Activated CD8-positive, alpha-beta memory T cell treated with anti-CD3 and anti-CD28 coated beads, Interleukin-2, amount 10 ng/mL, durations not matched to agents 7 days and 5 days (primary cell): ENCODE results near the gene VTN. TPM values are rescaled to one million over a fixed set of nuclear protein-coding genes. Genes with fewer than 3 reads are reported as not detected.

Source experiments
- ATAC-seq: fragments of 150-1000 bp; cut with Tn5 transposase; one replicate; pipeline ENCODE4 v1.10.0; 2021; ENCODE audit warnings: moderate library complexity
- CTCF ChIA-PET: fragments of 350-600 bp; sonication (Branson Sonifier 250); formaldehyde crosslinking; loops from one replicate; lab custom pipeline; 2021; ENCODE audit warnings: antibody characterized with exemption; lab: Charles Lee
- DNase-seq: peaks from one replicate; pipeline ENCODE4 v3.0.0-alpha.2; 2020
- H3K27ac Mint-ChIP-seq: one replicate; pipeline ENCODE4 v1.8.0; 2021; ENCODE audit warnings: mild to moderate bottlenecking, mixed read lengths
- H3K27me3 Mint-ChIP-seq: one replicate; pipeline ENCODE4 v1.8.0; 2021; ENCODE audit warnings: mixed read lengths
- H3K36me3 Mint-ChIP-seq: one replicate; pipeline ENCODE4 v1.8.0; 2021; ENCODE audit warnings: mild to moderate bottlenecking, mixed read lengths
- H3K4me1 Mint-ChIP-seq: one replicate; pipeline ENCODE4 v1.8.0; 2021; ENCODE audit warnings: mixed read lengths
- H3K4me3 Mint-ChIP-seq: one replicate; pipeline ENCODE4 v1.8.0; 2021; ENCODE audit warnings: mild to moderate bottlenecking, moderate library complexity, mixed read lengths
- H3K9me3 Mint-ChIP-seq: one replicate; pipeline ENCODE4 v1.8.0; 2022; ENCODE audit warnings: low read depth, mixed read lengths
- total RNA-seq, 2 experiments: library from RNA; stranded (reverse); gene quantifications; one replicate each; pipeline ENCODE4 v1.2.3, GENCODE V29; 2021

Gene VTN
- total RNA-seq, 2 experiments from 2014 or later: 0.18 to 0.26 TPM

DNA sequence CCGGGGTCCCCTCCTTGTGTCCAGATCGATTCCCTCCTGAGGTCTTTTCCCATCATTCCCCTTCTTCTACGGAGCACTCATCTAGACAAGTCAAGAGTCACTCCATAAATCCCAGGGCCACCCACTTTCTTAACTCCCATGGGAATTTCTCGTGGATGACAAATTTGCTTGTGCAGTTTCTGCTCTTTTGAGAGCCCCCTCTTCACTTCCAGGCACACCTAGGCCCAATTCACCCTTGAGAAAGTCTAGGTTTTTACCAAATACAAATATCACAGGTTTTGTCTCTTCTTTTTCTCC lies 12.3 kb downstream of the VTN start:
- ATAC-seq: no peak
- H3K27ac Mint-ChIP-seq: peak overlapping the region; percentile 92

GRCh38 chr17:28357061-28357900 lies 12.8 kb downstream of the VTN start, which contains the start of gene POLDIP2:
Gene POLDIP2 (minus strand): TSS chr17:28357527. CDS start chr17:28357448, 79 bp downstream.
- peaks cover 35% of the 10 kb centered on the region for H3K36me3 Mint-ChIP-seq
- peak within 1 kb of the TSS; percentile 93 for H3K4me3 Mint-ChIP-seq
- H3K9me3 Mint-ChIP-seq: no peaks in the 10 kb centered on the region
- H3K27ac Mint-ChIP-seq: peak within 1 kb of the TSS; percentile 92
- ATAC-seq (peak; percentile 99), DNase-seq (peak; percentile 97)
- peaks cover 35% of the 10 kb centered on the region for H3K4me1 Mint-ChIP-seq
- CTCF ChIA-PET: interaction anchor here (0.6 to 2.6 kb wide), 13 partner anchors 9 to 464 kb away, joined by 3 to 17 read pairs (median 4); partner anchors contain the start of genes IFT20, LYRM9, TMEM97 and TNFAIP1
- H3K27me3 Mint-ChIP-seq: no peaks in the 10 kb centered on the region

More for the DNA sequence above, 12.3 kb downstream of the VTN start:
- peak overlapping the region; percentile 93 for H3K4me3 Mint-ChIP-seq
- no peaks in the 10 kb centered on the region for H3K9me3 Mint-ChIP-seq
- H3K4me1 Mint-ChIP-seq: peaks cover 35% of the 10 kb centered on the region
- peaks cover 34% of the 10 kb centered on the region for H3K36me3 Mint-ChIP-seq
- H3K27me3 Mint-ChIP-seq: no peaks in the 10 kb centered on the region
- CTCF ChIA-PET: interaction anchor here (0.7 to 2.6 kb wide), 11 partner anchors 9 to 211 kb away, joined by 3 to 17 read pairs (median 3); partner anchors contain the start of genes IFT20, TMEM97, TNFAIP1 and VTN
- no peak for DNase-seq

DNA sequence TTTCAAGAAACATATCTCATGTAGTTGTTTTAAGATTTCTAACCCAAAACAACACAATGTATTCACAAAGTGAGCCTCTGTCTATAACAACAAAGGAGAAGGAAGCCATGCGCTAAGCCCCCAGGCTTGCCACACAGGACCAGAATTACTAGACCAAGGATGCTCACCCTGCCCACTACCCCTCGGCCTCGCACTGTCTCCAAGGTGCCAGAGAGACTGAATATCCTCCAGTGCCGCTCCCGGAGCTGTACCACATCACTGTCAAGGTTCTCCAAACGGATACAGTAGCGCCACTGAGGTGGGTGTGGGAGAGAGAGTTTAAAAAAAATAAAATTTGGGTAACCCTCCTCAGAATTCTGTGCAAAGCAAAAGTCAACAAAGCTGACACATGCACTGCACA lies 19.8 kb downstream of the VTN start:
- peaks cover 55% of the 10 kb centered on the region for H3K36me3 Mint-ChIP-seq
- peaks cover 4% of the 10 kb centered on the region for H3K4me1 Mint-ChIP-seq
- no peaks in the 10 kb centered on the region for H3K27me3 Mint-ChIP-seq

GRCh38 chr17:28348979-28349378 lies 21.1 kb downstream of the VTN start:
- Mint-ChIP-seq H3K27me3 (no peaks in the 10 kb centered on the region), H3K9me3 (no peaks in the 10 kb centered on the region), H3K4me1 (no peaks in the 10 kb centered on the region), H3K4me3 (no peak overlapping the region), H3K36me3 (peaks cover 47% of the 10 kb centered on the region), H3K27ac (no peak overlapping the region)
- no peak for DNase-seq
- CTCF ChIA-PET: interaction anchor here (1.3 kb wide), 1 partner anchor 9 kb away, joined by 3 read pairs; the partner anchor contains the start of gene POLDIP2
- no peak for ATAC-seq

More for the DNA sequence above, 19.8 kb downstream of the VTN start:
- H3K4me3 Mint-ChIP-seq: no peak overlapping the region
- CTCF ChIA-PET: interaction anchor here (0.6 kb wide), 1 partner anchor 216 kb away, joined by 3 read pairs; no protein-coding TSS in a partner anchor
- H3K27ac Mint-ChIP-seq: no peak overlapping the region
- no peak for ATAC-seq
- no peak for DNase-seq
- no peaks in the 10 kb centered on the region for H3K9me3 Mint-ChIP-seq

DNA sequence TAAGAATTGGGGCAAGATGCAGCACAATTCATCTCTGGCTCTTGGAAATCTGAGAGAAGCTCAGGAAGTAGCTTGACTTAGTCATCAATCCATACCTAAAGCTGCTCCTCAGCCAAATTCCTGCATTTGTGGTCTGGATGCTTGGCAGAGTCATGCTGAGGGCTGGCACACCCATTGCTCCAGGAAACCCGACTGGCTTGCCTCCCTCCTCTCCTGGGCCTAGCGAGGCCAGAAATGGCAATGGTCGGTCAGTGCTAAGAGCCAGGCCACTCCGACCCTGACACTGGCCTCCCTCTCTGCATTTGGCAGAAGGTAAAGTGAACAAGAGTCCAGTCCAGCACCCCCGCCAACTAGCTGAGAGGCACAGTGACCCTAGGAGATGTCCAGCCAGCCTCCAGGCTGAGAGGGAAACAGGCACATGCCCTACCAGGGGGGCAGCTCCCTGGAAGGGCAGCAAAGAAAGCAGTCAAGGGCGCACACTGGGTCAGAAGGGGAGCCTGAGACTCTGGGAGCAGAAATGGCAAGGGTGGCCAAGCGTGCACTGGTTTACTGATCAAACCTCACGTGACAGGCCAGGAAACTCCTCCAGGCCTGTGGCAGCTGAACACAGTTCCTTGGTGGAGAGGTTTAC lies 22.7 kb downstream of the VTN start:
- DNase-seq (no peak), ATAC-seq (no peak)
- no peaks in the 10 kb centered on the region for H3K27me3 Mint-ChIP-seq
- H3K36me3 Mint-ChIP-seq: peaks cover 38% of the 10 kb centered on the region
- no peak overlapping the region for H3K27ac Mint-ChIP-seq
- no peaks in the 10 kb centered on the region for H3K9me3 Mint-ChIP-seq
- CTCF ChIA-PET: interaction anchor here (1.4 to 1.7 kb wide), 2 partner anchors 10 to 12 kb away, joined by 3 to 5 read pairs; partner anchors contain the start of genes IFT20, POLDIP2 and TNFAIP1
- no peak overlapping the region for H3K4me3 Mint-ChIP-seq
- no peaks in the 10 kb centered on the region for H3K4me1 Mint-ChIP-seq

- Mint-ChIP-seq H3K4me1 (no peaks in the 10 kb centered on the region), H3K9me3 (no peaks in the 10 kb centered on the region), H3K36me3 (peaks cover 37% of the 10 kb centered on the region), H3K27ac (no peak overlapping the region), H3K4me3 (no peak overlapping the region), H3K27me3 (no peaks in the 10 kb centered on the region)
- CTCF ChIA-PET: interaction anchor here (1.4 to 1.7 kb wide), 2 partner anchors 10 to 11 kb away, joined by 3 to 5 read pairs; partner anchors contain the start of genes IFT20, POLDIP2 and TNFAIP1
- ATAC-seq (no peak), DNase-seq (no peak)
Observed at GRCh38 chr17:28346746-28347246, 23.3 kb downstream of the VTN start.

DNA sequence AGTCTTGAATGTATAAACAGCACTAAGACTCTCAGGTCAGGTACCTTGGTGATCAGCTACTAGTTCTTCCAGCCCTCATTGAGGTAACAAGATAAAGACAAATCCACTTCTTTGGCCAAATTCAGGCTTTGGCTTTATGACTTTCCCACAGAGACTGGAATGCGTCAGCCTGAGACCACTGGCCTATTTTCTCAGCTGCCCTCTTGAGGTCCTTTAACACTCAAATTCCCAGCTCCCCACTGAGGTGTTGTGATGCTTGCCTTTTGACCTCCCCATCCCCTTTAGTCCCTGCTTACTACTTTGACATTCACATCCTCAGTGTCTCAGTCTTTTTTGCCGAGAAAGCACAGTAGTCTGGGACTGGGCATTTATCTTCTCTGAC lies 23.9 kb downstream of the VTN start:
- H3K4me3 Mint-ChIP-seq: no peak overlapping the region
- H3K27me3 Mint-ChIP-seq: no peaks in the 10 kb centered on the region
- no peaks in the 10 kb centered on the region for H3K4me1 Mint-ChIP-seq
- CTCF ChIA-PET: interaction anchor here (1.4 to 1.7 kb wide), 2 partner anchors 11 kb away, joined by 3 to 5 read pairs; partner anchors contain the start of genes IFT20, POLDIP2 and TNFAIP1
- DNase-seq (no peak), ATAC-seq (no peak)
- H3K27ac Mint-ChIP-seq: no peak overlapping the region
- peaks cover 34% of the 10 kb centered on the region for H3K36me3 Mint-ChIP-seq
- no peaks in the 10 kb centered on the region for H3K9me3 Mint-ChIP-seq

- Mint-ChIP-seq H3K4me1 (no peaks in the 10 kb centered on the region), H3K27me3 (no peaks in the 10 kb centered on the region), H3K4me3 (no peak overlapping the region), H3K27ac (no peak overlapping the region), H3K36me3 (peaks cover 34% of the 10 kb centered on the region), H3K9me3 (no peaks in the 10 kb centered on the region)
- CTCF ChIA-PET: interaction anchor here (1.1 to 1.7 kb wide), 3 partner anchors 10 to 12 kb away, joined by 3 to 5 read pairs (median 3); partner anchors contain the start of genes IFT20, POLDIP2 and TNFAIP1
- ATAC-seq (no peak), DNase-seq (no peak)
Observed at GRCh38 chr17:28345419-28346198, 24.5 kb downstream of the VTN start.

GRCh38 chr17:28344435-28344901 lies 25.6 kb downstream of the VTN start:
- peaks cover 30% of the 10 kb centered on the region for H3K36me3 Mint-ChIP-seq
- DNase-seq: no peak
- H3K27me3 Mint-ChIP-seq: no peaks in the 10 kb centered on the region
- ATAC-seq: no peak
- no peak overlapping the region for H3K4me3 Mint-ChIP-seq
- CTCF ChIA-PET: no interaction called here
- H3K9me3 Mint-ChIP-seq: no peaks in the 10 kb centered on the region
- H3K4me1 Mint-ChIP-seq: no peaks in the 10 kb centered on the region
- no peak overlapping the region for H3K27ac Mint-ChIP-seq

- ATAC-seq (no peak), DNase-seq (no peak)
- H3K9me3 Mint-ChIP-seq: no peaks in the 10 kb centered on the region
- CTCF ChIA-PET: no interaction called here
- no peak overlapping the region for H3K4me3 Mint-ChIP-seq
- no peaks in the 10 kb centered on the region for H3K27me3 Mint-ChIP-seq
- H3K36me3 Mint-ChIP-seq: peaks cover 29% of the 10 kb centered on the region
- no peak overlapping the region for H3K27ac Mint-ChIP-seq
- no peaks in the 10 kb centered on the region for H3K4me1 Mint-ChIP-seq
Observed at GRCh38 chr17:28344011-28344410, 26.1 kb downstream of the VTN start.

- H3K27ac Mint-ChIP-seq: no peak overlapping the region
- H3K9me3 Mint-ChIP-seq: no peaks in the 10 kb centered on the region
- no peaks in the 10 kb centered on the region for H3K27me3 Mint-ChIP-seq
- peaks cover 24% of the 10 kb centered on the region for H3K36me3 Mint-ChIP-seq
- ATAC-seq: no peak
- no peak for DNase-seq
- no peak overlapping the region for H3K4me3 Mint-ChIP-seq
- peaks cover under 1% of the 10 kb centered on the region for H3K4me1 Mint-ChIP-seq
- CTCF ChIA-PET: no interaction called here
Observed at GRCh38 chr17:28343491-28343932, 26.6 kb downstream of the VTN start.

DNA sequence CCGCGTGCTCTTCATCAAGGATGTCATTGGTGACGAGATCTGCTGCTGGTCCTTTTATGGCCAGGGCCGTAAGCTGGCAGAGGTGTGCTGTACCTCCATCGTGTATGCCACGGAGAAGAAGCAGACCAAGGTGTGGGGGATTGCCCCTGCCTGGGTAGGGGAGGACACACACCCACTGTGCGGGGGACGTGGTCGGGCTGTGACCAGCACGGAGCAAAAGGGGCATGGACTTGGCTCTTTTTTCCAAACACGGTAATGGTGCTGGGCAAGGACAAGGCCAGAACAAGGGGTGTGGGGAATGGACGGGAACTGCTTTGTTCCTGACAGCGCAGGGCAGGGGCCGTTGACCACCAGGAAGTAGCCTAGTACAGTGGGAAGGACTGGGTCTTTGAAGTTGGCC lies 27.8 kb downstream of the VTN start:
- Mint-ChIP-seq H3K4me1 (peaks cover 9% of the 10 kb centered on the region), H3K9me3 (no peaks in the 10 kb centered on the region), H3K27ac (no peak overlapping the region), H3K36me3 (peaks cover 20% of the 10 kb centered on the region), H3K4me3 (no peak overlapping the region), H3K27me3 (no peaks in the 10 kb centered on the region)
- CTCF ChIA-PET: no interaction called here
- ATAC-seq (no peak), DNase-seq (no peak)
